ENCODE data around the gene UBASH3A.

Gene UBASH3A

GRCh38 chr21:42434884-42435283, 31.2 kb downstream of the UBASH3A start:
- TF ChIP-seq CTCF (conservative IDR thresholded peaks at IDR 0.05; ENCODE audit: low read depth, low read length), result no peak
- DNase-seq (ENCODE audit: low read depth), result no peak
- no peak overlapping the region for H3K4me3 ChIP-seq (ENCODE audit: low read depth, low read length)

GRCh38 chr21:42435401-42435800, 31.7 kb downstream of the UBASH3A start:
- H3K4me3 ChIP-seq (ENCODE audit: low read depth, low read length), result no peak overlapping the region
- no peak for TF ChIP-seq CTCF (conservative IDR thresholded peaks at IDR 0.05; ENCODE audit: low read depth, low read length)
- no peak for DNase-seq (ENCODE audit: low read depth)

GRCh38 chr21:42435833-42436232, 32.1 kb downstream of the UBASH3A start:
- TF ChIP-seq CTCF (conservative IDR thresholded peaks at IDR 0.05; ENCODE audit: low read depth, low read length), result no peak
- H3K4me3 ChIP-seq (ENCODE audit: low read depth, low read length), result no peak overlapping the region
- no peak for DNase-seq (ENCODE audit: low read depth)

GRCh38 chr21:42436914-42437313, 33.2 kb downstream of the UBASH3A start:
- no peak for DNase-seq (ENCODE audit: low read depth)
- no peak overlapping the region for H3K4me3 ChIP-seq (ENCODE audit: low read depth, low read length)
- no peak for TF ChIP-seq CTCF (conservative IDR thresholded peaks at IDR 0.05; ENCODE audit: low read depth, low read length)

GRCh38 chr21:42437786-42438185, 34.1 kb downstream of the UBASH3A start:
- peak; percentile 44 for DNase-seq (ENCODE audit: low read depth)
- no peak overlapping the region for H3K4me3 ChIP-seq (ENCODE audit: low read depth, low read length)
- TF ChIP-seq CTCF (conservative IDR thresholded peaks at IDR 0.05; ENCODE audit: low read depth, low read length), result no peak

GRCh38 chr21:42438316-42439205, 34.9 kb downstream of the UBASH3A start:
- no peak for TF ChIP-seq CTCF (conservative IDR thresholded peaks at IDR 0.05; ENCODE audit: low read depth, low read length)
- H3K4me3 ChIP-seq (ENCODE audit: low read depth, low read length), result no peak overlapping the region
- no peak for DNase-seq (ENCODE audit: low read depth)

All from choroid plexus epithelial cell (primary cell).